Body of pancreas (tissue), 4 donors: ENCODE results near the gene CHIT1.

Experiments used
- CTCF ChIP-seq, 7 experiments: fragments of 450-650 bp in 4 of 7; fragments of 200-600 bp in 3 of 7; sonication (generic) in 3 of 7; IDR thresholded peaks; one replicate each; pipeline ENCODE4 v1.5.1; 2016 to 2019; ENCODE audit warnings: antibody characterized with exemption in 7 of 7
- POLR2A ChIP-seq, 3 donors: fragments of 450-650 bp; IDR thresholded peaks; one replicate each; pipeline ENCODE4 v1.6.1; 2016; ENCODE audit warnings: antibody characterized with exemption in 3 of 3, mild to moderate bottlenecking in 2 of 3

DNA sequence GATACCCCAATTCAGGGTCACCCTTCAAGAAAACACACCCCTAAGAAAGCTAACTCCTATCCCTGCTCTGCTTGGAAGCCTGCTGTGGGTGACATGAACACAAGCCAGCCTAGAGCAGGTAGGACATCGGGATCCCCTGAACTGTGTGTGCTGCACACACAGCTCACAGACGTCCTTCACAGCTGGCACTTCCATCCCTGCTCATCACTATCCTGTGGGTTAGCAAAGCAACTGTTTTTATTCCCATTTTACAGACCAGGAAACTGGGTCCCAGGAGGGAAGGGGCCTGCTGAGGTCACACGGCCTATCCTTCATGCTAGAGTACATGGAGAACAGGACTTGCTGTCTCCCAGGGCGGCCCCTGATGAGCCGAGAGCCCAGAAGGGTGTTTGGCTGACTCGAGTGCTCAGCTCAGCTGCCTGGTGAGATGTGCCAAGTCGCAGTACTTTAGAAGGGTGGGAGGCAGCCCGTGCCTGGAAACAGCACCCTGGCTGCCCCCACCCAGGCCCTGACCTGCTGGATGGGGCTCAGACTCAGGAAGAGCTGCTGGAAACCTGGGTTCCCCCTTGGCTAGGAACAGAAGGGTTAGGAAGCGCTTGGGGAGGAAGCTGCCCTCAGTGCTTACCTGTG lies 47.6 kb upstream of the CHIT1 start:
- TF ChIP-seq CTCF (IDR thresholded peaks at IDR 0.05) (no peak), POLR2A (IDR thresholded peaks at IDR 0.05) (no peak)
